Uterus (tissue), 2 donors: ENCODE measurements around the gene PDE6B.

Source experiments
- POLR2A ChIP-seq, 2 donors: fragments of 450-650 bp; IDR thresholded peaks; one replicate each; pipeline ENCODE4 v1.6.1; 2016; ENCODE audit warnings: antibody characterized with exemption in 2 of 2, mild to moderate bottlenecking in 1 of 2, moderate library complexity in 1 of 2
- TF ChIP-seq, protein P1 (sequence below), 4 experiments: fragments of 200-600 bp in 2 of 4; fragments of 450-650 bp in 2 of 4; sonication (generic) in 2 of 4; IDR thresholded peaks; one replicate each; pipeline ENCODE4 v1.5.1; 2016 to 2019; ENCODE audit warnings: antibody characterized with exemption in 4 of 4, mild to moderate bottlenecking in 2 of 4, moderate library complexity in 1 of 4

DNA sequence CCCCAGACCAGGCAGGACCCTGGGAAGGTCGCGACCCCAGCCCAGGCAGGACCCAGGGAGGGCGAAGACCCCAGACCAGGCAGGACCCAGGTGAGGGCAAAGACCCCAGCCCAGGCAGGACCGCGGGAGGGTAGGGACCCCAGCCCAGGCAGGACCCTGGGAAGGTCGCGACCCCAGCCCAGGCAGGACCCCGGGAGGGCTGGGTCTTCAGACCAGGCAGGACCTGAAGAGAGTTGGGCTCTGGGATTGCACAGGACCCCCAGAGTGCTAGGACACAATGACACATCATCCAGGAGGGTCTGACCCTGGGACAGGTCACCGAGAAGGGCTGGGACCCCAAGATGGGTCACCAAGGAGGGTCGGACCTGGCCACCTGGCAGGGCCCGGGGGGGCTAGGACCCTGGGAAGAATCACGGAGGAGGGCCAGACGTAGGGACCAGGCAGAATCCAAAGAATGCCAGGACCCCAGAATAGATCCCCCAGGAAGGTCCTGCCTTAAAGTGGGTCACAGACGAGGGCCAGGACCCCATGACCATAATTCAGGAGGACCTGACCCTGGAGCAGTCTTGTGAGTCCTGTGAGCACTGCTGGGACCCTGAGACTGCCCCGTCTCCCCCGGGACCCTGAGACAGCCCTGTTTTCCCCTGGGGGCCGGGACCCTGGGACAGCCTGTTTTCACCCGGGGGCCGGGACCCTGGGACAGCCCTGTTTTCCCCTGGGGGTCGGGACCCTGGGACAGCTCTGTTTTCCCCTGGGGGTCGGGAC is 81.6 kb downstream of the PDE6B start:
- TF ChIP-seq, protein P1, sequence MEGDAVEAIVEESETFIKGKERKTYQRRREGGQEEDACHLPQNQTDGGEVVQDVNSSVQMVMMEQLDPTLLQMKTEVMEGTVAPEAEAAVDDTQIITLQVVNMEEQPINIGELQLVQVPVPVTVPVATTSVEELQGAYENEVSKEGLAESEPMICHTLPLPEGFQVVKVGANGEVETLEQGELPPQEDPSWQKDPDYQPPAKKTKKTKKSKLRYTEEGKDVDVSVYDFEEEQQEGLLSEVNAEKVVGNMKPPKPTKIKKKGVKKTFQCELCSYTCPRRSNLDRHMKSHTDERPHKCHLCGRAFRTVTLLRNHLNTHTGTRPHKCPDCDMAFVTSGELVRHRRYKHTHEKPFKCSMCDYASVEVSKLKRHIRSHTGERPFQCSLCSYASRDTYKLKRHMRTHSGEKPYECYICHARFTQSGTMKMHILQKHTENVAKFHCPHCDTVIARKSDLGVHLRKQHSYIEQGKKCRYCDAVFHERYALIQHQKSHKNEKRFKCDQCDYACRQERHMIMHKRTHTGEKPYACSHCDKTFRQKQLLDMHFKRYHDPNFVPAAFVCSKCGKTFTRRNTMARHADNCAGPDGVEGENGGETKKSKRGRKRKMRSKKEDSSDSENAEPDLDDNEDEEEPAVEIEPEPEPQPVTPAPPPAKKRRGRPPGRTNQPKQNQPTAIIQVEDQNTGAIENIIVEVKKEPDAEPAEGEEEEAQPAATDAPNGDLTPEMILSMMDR (IDR thresholded peaks at IDR 0.05) = no peak
- TF ChIP-seq POLR2A (IDR thresholded peaks at IDR 0.05) = no peak
